HG03159 (cell line): ENCODE measurements around the gene IPO11.

Experiments
- ATAC-seq: cut with Tn5 transposase; IDR thresholded peaks from one replicate; pipeline ENCODE4 v1.9.1; 2021; ENCODE audit warnings: mild to moderate bottlenecking, moderate library complexity; ENCODE audit not compliant: unreplicated experiment

The IPO11 gene

DNA sequence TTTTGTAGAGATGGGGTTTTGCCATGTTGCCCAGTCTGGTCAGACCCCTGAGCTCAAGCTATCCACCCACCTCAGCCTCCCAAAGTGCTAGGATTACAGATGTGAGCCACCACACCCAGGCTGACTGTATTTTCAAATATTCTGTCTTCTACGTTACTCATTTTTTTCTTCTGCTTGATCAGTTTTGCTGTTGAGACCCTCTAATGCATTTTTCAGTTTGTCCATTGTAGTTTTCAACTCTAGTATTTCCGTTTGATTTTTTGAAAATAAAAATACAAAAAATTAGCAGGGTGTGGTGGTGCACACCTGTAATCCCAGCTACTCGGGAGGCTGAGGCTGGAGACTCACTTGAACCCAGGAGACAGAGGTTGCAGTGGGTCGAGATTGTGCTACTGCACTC, 155.6 kb downstream of the IPO11 start:
- no peak for ATAC-seq

DNA sequence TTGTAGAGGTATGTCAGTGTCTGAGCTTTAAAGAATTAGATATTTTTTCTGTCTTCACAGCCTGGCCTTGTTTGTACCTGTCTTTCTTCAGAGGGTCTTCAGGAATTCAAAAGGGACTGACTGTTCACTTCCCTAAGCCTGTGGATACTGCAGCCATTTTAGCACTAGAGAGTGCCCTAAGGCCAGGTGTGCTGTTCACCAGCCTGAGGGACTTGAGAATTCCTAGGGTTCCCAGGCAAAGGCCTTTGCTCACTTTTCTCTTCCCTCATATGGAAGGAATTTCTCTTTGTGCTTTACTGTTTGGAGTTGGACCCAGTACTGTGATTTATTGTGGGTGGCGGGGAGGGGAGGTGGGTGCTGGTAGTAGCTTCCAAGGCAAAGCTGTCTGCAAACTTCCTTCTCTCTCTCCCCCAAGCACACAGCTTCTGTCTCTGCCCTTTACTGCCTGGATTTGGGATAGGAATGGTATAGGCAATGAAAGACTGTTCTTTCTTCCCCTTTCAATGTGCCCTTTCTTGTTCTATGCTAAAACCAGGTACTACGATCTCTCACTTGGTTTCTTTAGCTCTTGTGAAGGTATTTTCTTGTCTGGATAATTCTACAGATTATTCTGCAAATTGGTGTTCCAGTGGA, 156.4 kb downstream of the IPO11 start:
- no peak for ATAC-seq

DNA sequence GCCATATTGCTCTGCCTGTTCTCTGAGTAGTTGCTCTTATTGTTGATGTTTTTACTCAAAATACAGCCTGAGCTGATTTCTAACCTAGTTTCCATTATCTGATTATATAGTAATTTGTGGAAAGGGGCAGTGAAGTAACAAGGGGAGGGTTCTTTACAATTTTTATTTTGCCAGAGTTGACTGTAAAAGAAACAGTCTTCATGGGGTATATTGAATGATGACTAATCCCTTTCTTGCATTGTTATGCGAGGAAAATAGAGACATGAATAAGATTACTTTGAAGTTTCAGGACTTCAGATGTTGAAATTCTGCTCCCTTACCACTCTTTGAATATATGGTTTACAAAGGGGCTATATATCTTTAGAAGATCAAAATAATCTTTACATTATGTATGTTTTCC, 156.9 kb downstream of the IPO11 start:
- no peak for ATAC-seq

DNA sequence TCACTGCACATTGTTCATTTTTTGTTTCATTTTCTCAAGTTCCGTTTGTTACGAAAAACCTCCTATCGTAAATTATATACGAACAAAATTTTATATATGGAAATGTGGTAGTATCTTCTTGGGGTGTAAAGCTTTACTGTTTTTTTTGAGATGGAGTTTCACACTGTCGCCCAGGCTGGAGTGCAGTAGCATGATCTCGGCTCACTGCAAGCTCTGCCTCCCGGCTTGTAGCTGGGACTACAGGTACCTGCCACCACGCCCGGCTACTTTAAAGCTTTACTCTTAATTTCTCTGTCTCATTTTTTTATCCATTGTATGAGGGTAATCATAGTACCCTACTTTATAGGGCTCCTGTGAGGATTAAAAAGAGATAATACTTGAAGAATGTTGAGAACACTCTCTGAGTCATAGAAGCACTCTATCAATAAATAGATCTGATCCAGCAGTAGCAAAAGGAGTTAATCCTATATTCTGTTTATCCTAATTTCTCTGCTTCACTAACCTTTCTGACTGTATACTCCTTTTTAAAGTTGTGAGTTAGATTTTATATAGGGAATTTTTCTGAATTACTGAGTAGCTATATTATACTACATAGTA, 160.5 kb downstream of the IPO11 start:
- ATAC-seq = no peak

DNA sequence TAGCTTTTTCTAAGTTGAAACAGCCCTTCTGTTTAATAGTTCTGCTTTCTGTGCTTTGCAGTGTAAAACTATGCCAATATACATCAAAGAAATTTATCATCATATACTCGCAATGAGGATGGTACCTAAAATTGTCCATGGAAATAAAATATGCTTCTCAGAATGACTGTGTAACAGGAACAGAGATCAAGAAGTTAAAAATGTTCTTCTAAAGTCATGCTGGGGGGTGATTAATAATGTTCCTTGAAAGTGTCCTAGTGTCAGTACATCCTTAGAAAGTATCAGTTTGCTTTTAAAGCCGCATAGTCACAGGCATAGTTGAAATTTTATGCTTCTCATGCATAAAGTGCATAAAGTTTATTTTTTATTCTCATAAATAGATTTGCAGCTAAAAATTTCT, 162.0 kb downstream of the IPO11 start:
- peak; percentile 51 for ATAC-seq

DNA sequence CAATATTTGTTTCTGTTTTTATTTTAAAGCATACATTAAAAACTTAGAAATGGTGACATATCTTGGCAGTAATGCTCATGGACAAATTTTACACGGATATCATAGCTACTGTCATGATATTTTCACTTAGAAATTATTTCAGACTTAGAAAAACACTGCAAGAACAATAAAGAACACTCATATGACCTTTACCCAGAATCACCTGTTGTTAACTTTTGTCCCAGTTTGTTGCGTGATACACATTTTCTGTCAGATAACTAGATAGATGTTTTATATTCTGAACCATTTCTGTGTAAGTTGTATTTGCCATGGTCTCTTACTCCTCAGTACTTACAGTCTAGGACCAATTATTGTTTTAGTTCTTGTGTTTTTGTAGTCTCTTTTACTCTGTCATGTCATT, 162.5 kb downstream of the IPO11 start:
- no peak for ATAC-seq

DNA sequence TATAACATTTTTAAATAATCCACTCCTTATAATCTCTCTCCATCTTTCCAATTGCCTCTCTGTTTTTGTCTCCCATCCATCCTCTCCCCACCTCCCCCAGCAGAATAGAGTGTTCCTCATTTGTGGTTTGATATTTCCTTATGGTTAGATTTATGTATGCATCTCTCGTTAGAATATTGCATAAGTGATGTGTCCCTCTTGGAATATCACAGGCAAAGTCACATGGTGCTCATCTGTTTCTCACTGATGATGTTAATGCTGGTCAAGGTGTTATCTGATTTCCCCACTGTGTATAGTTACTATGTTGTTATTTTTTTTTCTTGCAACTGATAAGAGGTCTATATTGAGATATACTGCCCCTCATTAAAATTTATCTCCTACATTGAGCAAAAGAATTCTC, 162.9 kb downstream of the IPO11 start:
- no peak for ATAC-seq

DNA sequence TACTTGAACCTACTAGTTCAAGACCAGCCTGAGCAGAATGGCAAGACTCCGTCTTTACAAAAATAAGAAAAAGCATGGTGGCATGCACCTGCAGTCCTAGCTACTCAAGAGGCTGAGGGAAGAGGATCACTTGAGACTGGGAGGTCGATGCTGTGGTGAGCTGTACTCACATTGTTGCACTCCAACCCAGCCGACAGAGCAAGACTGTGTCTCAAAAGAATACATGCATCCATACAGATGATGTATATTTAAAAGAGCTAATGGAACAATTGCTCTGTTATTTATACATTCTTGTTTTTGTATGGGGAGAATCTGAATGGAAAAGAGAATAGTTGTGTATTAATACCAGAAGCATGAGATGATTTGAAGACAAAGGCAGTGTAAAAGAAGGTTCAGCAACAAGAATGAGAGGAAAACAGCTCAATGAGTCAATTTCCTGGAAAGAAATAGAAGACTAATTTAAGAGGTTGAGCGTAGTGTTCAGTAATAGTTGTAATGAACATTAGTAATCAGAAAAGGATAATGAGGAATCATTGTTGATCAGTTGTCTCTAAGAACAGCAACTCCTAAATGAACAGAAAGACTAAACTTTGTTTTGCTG, 164.1 kb downstream of the IPO11 start:
- ATAC-seq = no peak

DNA sequence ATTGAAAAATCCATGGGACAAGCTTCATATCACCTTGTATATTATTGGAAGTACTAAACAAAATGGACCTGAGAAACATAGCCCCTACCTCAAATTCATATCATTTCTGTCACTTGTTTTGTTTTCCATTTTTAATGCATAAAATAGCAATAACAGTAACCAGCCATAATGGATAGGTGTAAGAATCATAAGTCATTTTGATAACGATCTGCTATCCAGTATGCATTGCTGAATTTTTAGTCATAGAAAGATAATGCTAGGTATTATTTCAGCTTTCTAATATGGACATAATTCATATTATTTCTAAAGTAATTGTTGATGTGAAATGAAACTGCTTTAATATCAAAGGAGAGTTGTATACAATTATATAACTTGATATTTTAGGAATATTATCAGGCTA, 164.9 kb downstream of the IPO11 start:
- no peak for ATAC-seq

DNA sequence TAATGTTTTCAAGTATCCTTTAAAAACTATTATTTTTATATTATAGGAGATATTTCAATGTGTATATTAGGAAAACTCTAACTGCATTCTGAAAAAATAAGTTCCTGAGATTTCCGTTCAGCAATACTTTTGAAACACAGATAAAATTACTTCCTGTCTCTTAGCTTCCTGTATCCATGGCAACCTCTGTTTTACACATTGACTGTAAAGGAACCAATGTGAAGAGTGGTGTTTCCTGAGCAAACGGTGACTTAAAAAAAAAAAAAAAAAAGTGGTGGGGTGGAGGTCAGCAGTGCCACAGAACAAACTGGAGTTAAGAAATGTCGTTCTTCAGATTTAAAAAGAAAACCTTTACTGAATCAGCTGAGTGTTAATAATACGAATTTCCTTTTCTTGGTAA, 166.0 kb downstream of the IPO11 start, which contains the start of gene LRRC70:
TSS of gene LRRC70 (plus strand) at position 280 of the 400 bp plus-strand sequence. CDS start 620 bp downstream, outside the sequence.
- peak; percentile 92 for ATAC-seq

DNA sequence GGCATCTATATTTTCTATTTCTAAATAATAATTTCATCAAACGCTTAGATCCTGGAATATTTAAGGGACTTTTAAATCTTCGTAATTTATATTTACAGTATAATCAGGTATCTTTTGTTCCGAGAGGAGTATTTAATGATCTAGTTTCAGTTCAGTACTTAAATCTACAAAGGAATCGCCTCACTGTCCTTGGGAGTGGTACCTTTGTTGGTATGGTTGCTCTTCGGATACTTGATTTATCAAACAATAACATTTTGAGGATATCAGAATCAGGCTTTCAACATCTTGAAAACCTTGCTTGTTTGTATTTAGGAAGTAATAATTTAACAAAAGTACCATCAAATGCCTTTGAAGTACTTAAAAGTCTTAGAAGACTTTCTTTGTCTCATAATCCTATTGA, 167.2 kb downstream of the IPO11 start:
- no peak for ATAC-seq

DNA sequence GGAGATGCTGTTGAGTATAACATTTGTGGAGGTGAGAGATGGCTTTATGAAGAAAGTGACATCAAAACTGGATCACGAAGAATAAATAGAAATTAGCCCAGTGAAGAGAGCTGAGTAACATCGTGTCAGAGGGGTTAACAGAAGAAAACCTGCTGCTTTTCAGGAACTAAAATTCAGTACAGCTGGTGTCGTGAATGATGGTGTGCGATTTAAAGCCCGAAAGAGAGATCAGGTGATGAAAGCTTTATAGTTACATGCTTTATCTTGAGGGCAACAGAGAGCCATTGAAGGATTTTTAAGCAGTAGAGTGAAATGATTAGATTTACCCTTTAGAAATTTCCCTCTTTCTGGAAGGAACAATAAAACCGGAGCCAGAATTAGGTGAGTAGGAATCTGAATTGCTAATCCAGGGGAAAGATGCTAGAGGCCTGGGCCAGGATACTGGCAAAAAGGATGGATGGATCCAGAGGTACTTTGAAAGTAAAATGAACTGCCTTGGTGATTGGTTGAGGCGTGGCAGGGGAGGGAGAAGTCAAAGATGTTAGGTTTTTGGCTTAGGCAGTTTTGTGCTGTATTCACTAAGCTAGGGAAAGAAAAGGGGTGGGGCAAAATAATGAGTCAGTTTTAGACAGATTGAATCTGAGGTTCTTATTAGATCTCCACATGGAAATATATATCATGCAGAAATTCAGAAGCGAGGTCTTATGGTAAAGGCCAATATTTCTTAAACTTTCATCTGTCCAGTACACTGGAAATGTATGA, 169.5 kb downstream of the IPO11 start:
- no peak for ATAC-seq

DNA sequence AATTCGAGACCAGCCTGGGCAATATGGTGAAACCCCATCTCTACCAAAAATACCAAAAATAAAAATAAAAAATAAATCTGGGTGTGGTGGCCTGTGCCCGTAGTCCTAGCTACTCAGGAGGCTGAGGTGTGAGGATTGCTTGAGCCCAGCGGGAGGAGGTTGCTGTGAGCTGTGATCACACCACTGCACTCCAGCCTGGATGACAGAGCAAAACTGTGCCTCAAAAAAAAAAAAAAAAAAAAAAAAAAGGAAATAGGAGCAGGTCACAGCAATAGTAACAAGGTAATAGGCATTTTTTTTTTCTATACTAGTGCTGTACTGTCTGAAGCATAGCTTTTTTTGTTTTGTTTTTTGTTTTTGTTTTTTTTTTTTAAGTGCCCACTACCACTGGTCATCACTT, 171.8 kb downstream of the IPO11 start:
- ATAC-seq = no peak

DNA sequence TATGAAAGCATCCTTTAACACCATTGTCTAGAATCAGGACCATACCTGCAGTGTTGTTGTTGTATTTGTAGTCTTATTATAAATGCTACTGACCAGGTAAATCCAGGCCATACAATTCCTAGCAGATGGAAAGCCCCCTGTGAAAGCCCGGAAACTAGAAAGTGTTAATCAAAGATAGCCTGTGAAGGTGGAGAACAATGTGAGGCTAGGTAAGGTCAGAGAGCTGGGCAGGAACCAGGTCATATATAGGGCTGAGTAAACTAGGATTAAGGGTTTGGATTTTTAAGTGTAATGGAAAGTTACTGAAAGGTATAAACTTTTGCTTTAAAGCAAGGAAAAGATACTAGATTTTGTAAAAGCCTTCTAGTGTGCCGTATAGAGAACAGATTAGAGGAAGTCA, 172.7 kb downstream of the IPO11 start:
- no peak for ATAC-seq

DNA sequence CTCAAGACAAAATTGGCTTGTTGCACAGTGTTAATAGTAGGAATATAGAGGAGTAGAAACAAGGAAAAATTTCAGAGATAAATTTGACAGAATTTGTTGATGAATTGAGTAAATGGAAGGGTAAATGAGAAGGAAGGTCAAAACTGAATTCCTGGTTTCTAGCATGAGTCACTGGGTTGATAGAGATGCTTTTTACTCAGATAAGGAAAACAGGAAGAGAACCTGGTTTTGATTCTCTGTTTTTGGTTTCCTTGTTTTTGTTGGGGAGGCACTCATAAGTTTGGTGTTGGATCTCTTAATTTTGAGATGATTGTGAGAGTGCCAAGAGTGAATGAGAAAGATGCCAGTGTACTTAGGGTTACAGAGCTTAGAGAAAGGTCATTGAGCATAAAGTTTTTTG, 173.2 kb downstream of the IPO11 start:
- ATAC-seq = no peak

DNA sequence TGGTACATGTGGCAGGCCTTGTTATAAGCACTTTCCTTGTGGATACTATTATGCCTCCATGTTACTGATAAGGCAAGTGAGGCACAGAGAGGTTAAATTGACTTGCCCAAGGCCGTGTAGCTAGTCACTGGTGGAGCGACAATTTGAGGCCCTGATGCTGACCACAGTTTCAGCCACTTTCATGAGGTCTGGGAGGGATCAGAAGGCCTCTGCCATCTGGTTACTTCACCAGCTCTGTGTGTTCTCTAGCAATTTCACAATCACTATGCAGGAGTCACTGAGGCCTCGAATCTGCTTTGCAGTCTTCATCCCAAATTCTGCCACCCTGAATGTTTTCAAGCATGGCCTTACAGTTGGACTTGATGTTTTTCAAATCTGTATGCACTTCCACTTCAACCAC, 175.2 kb downstream of the IPO11 start:
- no peak for ATAC-seq

DNA sequence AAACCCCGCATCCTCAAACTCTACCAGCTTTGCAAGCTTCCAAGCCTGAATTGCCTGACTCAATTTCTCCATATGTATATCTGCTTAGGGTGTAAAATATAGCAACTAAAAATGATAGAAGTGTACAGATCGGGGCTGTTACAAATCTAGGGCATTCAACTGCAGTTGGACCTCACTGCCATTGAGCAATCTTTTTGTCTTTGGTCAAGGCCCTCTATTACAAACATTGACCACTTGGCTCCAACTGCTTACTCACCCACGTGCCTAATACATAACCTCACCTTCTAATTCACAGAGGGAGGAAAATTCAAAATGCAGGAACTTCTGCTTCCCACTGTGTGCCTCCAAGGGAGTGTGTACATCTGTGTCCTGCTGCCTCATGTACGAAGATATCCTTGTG, 176.1 kb downstream of the IPO11 start:
- no peak for ATAC-seq

DNA sequence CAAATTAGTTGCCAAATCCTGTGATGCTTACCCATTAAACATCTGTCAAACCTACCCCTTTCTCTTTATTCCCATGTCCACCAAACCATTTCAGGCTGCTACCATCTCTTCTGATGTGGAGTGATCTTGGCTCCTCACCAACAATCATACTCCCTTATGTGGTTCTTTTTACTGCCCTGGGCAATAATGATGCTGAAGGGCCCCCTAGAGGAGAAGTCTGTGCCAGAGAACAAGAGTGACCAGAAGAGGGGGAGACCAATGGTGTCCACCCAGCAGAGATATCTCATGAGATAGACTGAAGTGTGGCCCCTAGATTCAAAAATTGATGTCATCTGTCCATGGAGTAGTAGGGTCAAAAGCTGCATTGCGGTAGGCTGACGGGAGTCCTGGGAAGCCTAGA, 176.9 kb downstream of the IPO11 start:
- no peak for ATAC-seq

DNA sequence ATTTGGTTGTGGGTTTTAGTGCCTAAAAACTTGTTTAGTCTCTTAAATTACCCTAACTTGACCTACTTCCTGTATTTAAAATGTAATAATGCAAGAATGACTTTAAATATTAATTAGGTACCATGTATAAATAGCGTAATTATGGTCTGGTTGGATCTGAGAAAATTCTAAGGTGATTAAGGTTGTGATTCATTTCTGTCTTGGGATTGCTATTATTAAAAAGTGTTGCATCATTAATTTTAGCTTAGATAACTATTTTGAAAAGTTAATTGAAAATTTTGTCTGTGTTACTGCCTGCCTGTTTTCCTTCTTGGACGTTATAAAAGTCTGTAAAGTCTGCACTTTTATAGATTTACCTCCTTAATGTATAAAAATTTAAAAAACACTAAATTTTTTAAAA, 177.8 kb downstream of the IPO11 start:
- ATAC-seq = no peak

DNA sequence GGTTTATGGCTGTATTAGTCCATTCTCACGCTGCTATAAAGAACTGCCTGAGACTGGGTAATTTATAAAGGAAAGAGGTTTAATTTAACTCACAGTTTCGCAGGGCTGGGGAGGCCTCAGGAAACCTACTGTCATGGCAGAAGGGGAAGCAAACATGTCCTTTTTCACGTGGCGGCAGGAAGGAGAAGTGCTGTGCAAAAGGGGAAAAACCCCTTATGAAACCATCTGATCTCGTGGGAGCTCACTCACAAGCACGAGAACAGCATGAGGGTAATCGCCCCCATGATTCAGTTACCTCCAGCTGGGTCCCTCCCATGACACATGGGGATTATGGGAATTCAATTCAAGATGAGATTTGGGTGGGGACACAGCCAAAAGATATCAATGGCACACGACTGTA, 180.0 kb downstream of the IPO11 start:
- ATAC-seq = no peak

DNA sequence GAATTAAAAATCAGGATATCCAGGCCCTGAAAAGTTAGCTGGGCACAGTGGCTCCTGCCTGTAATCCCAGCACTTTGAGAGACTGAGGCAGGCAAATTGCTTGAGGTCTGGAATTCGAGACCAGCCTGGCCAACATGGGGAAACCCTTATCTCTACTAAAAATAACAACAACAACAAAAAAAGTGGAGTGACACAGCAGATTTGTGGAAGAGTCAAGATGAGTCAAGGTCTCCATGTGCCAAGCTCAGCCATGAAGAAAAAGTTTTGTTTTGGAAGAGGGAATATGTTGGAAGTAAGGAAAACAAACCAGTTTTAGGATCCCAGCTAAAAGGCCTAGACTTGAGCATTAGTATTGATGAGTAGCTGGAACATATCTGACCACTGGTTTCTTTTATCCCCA, 180.8 kb downstream of the IPO11 start:
- no peak for ATAC-seq
